IMR-90 (cell line): ENCODE data around the gene ADAMTS12. TPM values are rescaled to one million over a fixed set of nuclear protein-coding genes. Genes with fewer than 3 reads are reported as not detected.
A peak's percentile ranks its signal among the peaks of the same experiment; 100 is the strongest.

ENCODE experiments used
- ATAC-seq: fragments of 200-7000 bp; cut with Tn5 transposase; 2 replicates; pipeline ENCODE4 v1.9.1; 2020; ENCODE audit warnings: low read depth, mild to moderate bottlenecking, moderate library complexity
- BruUV-seq: library from RNA; stranded (reverse); fragments of 400-500 nt; replicated peaks from 2 replicates; lab custom pipeline; 2021; lab: Mats Ljungman, UMichigan
- CTCF ChIA-PET: fragments of 300-600 bp; formaldehyde crosslinking; extraction: SDS; loops from one replicate; lab custom pipeline; 2021; ENCODE audit warnings: antibody characterized with exemption; lab: Yijun Ruan, JAX
- POLR2A ChIA-PET: fragments of 300-600 bp; sonication (Branson Sonifier 250); formaldehyde crosslinking; loops from one replicate; lab custom pipeline; 2022; ENCODE audit warnings: antibody characterized with exemption; ENCODE audit not compliant: unreplicated experiment; lab: Charles Lee
- DNase-seq: peaks from one replicate; pipeline ENCODE4 v3.0.0; 2013
- H2AFZ ChIP-seq: replicated peaks from 2 replicates; pipeline ENCODE3; 2013; ENCODE audit warnings: low read length, mild to moderate bottlenecking; ENCODE audit not compliant: poor library complexity
- H2AK5ac ChIP-seq: 2 replicates; pipeline ENCODE4 v1.6.1; 2013; ENCODE audit warnings: low read depth, low read length, inconsistent platforms
- H2AK9ac ChIP-seq: replicated peaks from 2 replicates; pipeline ENCODE3; 2013; ENCODE audit warnings: mild to moderate bottlenecking, low read depth, low read length, moderate library complexity; ENCODE audit not compliant: poor library complexity
- H2BK120ac ChIP-seq: 2 replicates; pipeline ENCODE4 v1.6.1; 2013; ENCODE audit warnings: low read depth, low read length, inconsistent platforms
- H2BK15ac ChIP-seq: 3 replicates; pipeline ENCODE4 v1.6.1; 2013; ENCODE audit warnings: low read depth, low read length, inconsistent platforms
- H2BK20ac ChIP-seq: 2 replicates; pipeline ENCODE4 v1.6.1; 2013; ENCODE audit warnings: low read depth, mild to moderate bottlenecking, inconsistent platforms, low read length, moderate library complexity
- H2BK5ac ChIP-seq: 2 replicates; pipeline ENCODE4 v1.6.1; 2013; ENCODE audit warnings: mild to moderate bottlenecking, low read depth, low read length, inconsistent platforms; ENCODE audit not compliant: poor library complexity, severe bottlenecking
- H3K14ac ChIP-seq: replicated peaks from 2 replicates; pipeline ENCODE4 v1.6.1; 2013; ENCODE audit warnings: low read depth, low read length, inconsistent platforms
- H3K18ac ChIP-seq: 2 replicates; pipeline ENCODE4 v1.6.1; 2013; ENCODE audit warnings: low read depth, low read length, control low read depth
- H3K23ac ChIP-seq: 2 replicates; pipeline ENCODE4 v1.6.1; 2013; ENCODE audit warnings: low read depth, low read length, inconsistent platforms
- H3K27ac ChIP-seq: 2 replicates; pipeline ENCODE4 v1.5.1; 2013; ENCODE audit warnings: mild to moderate bottlenecking, control low read depth, low read length; ENCODE audit not compliant: insufficient read depth
- H3K27me3 ChIP-seq: 2 replicates; pipeline ENCODE4 v1.6.1; 2013; ENCODE audit warnings: low read length; ENCODE audit not compliant: control insufficient read depth, insufficient read depth
- H3K36me3 ChIP-seq: 2 replicates; pipeline ENCODE4 v1.6.1; 2013; ENCODE audit warnings: low read length, mixed read lengths; ENCODE audit not compliant: control insufficient read depth, insufficient read depth
- H3K4ac ChIP-seq: 2 replicates; pipeline ENCODE4 v1.6.1; 2013; ENCODE audit warnings: low read depth, low read length, inconsistent platforms
- H3K4me1 ChIP-seq: 2 replicates; pipeline ENCODE4 v1.6.1; 2013; ENCODE audit warnings: low read length, mixed read lengths; ENCODE audit not compliant: control insufficient read depth, insufficient read depth
- H3K4me2 ChIP-seq: 2 replicates; pipeline ENCODE4 v1.6.1; 2013; ENCODE audit warnings: low read depth, mild to moderate bottlenecking, control low read depth, low read length, moderate library complexity
- H3K4me3 ChIP-seq: 2 replicates; pipeline ENCODE4 v1.5.1; 2013; ENCODE audit warnings: low read depth, mild to moderate bottlenecking, control low read depth, low read length, moderate library complexity; ENCODE audit not compliant: insufficient read depth
- H3K56ac ChIP-seq: 2 replicates; pipeline ENCODE4 v1.6.1; 2013; ENCODE audit warnings: low read length, inconsistent platforms; ENCODE audit not compliant: insufficient read depth; ENCODE audit errors: extremely low read depth
- H3K79me1 ChIP-seq, 2 experiments: 2 replicates each; pipeline ENCODE4 v1.6.1; 2013; ENCODE audit warnings: low read length in 2 of 2, inconsistent platforms in 1 of 2, low read depth in 1 of 2
- H3K9ac ChIP-seq: 2 replicates; pipeline ENCODE4 v1.6.1; 2013; ENCODE audit warnings: low read depth, low read length, control low read depth
- H3K9me1 ChIP-seq: 2 replicates; pipeline ENCODE4 v1.6.1; 2013; ENCODE audit warnings: low read length, inconsistent platforms; ENCODE audit not compliant: insufficient read depth
- H3K9me3 ChIP-seq: 2 replicates; pipeline ENCODE4 v1.6.1; 2013; ENCODE audit warnings: low read length; ENCODE audit not compliant: control insufficient read depth, insufficient read depth
- H4K20me1 ChIP-seq: 2 replicates; pipeline ENCODE4 v1.6.1; 2013; ENCODE audit warnings: low read length, inconsistent platforms; ENCODE audit not compliant: insufficient read depth
- H4K5ac ChIP-seq: 2 replicates; pipeline ENCODE4 v1.6.1; 2013; ENCODE audit warnings: mild to moderate bottlenecking, low read depth, low read length, control low read depth
- H4K8ac ChIP-seq, 2 experiments: 2 replicates each; pipeline ENCODE4 v1.6.1; 2013; ENCODE audit warnings: low read depth in 2 of 2, low read length in 2 of 2, control low read depth in 1 of 2, inconsistent platforms in 1 of 2
- H4K91ac ChIP-seq: 2 replicates; pipeline ENCODE4 v1.6.1; 2013; ENCODE audit warnings: low read depth, low read length, inconsistent platforms; ENCODE audit not compliant: insufficient read depth
- BHLHE40 ChIP-seq: fragments of 150-350 bp; IDR thresholded peaks from 2 replicates; pipeline ENCODE4 v1.6.1; 2016; ENCODE audit warnings: mild to moderate bottlenecking, low read depth, low read length
- CEBPB ChIP-seq: IDR thresholded peaks from 2 replicates; pipeline ENCODE4 v1.6.1; 2012; ENCODE audit warnings: low read depth, low read length, improper control_type of control experiment
- CHD1 ChIP-seq: IDR thresholded peaks from 2 replicates; pipeline ENCODE4 v1.6.1; 2012; ENCODE audit warnings: low read depth, low read length, improper control_type of control experiment
- CTCF ChIP-seq: conservative IDR thresholded peaks from 2 replicates; pipeline ENCODE4 v1.5.1; 2012; ENCODE audit warnings: mild to moderate bottlenecking, low read depth, low read length, improper control_type of control experiment
- ELK1 ChIP-seq: fragments of 150-350 bp; IDR thresholded peaks from 2 replicates; pipeline ENCODE4 v1.6.1; 2016; ENCODE audit warnings: low read depth, mild to moderate bottlenecking, low read length, moderate library complexity, borderline replicate concordance
- FOS ChIP-seq: fragments of 150-350 bp; IDR thresholded peaks from 2 replicates; pipeline ENCODE4 v1.6.1; 2016; ENCODE audit warnings: low read depth, low read length
- MAFK ChIP-seq: IDR thresholded peaks from 2 replicates; pipeline ENCODE4 v1.6.1; 2012; ENCODE audit warnings: low read depth, low read length, improper control_type of control experiment
- MAZ ChIP-seq: IDR thresholded peaks from 2 replicates; pipeline ENCODE4 v1.6.1; 2012; ENCODE audit warnings: low read depth, mild to moderate bottlenecking, low read length, improper control_type of control experiment, moderate library complexity, borderline replicate concordance
- MXI1 ChIP-seq: IDR thresholded peaks from 2 replicates; pipeline ENCODE4 v1.6.1; 2012; ENCODE audit warnings: low read depth, mild to moderate bottlenecking, low read length, moderate library complexity, borderline replicate concordance
- NFE2L2 ChIP-seq: fragments of 150-350 bp; IDR thresholded peaks from 2 replicates; pipeline ENCODE4 v1.6.1; 2016; ENCODE audit warnings: low read depth, mild to moderate bottlenecking, low read length
- POLR2A ChIP-seq: IDR thresholded peaks from 2 replicates; pipeline ENCODE4 v1.6.1; 2012; ENCODE audit warnings: mild to moderate bottlenecking, low read depth, low read length
- RAD21 ChIP-seq: IDR thresholded peaks from 2 replicates; pipeline ENCODE4 v1.6.1; 2012; ENCODE audit warnings: low read length, improper control_type of control experiment
- RCOR1 ChIP-seq: IDR thresholded peaks from 2 replicates; pipeline ENCODE4 v1.6.1; 2012; ENCODE audit warnings: mild to moderate bottlenecking, low read length, improper control_type of control experiment; ENCODE audit not compliant: insufficient replicate concordance
- RFX5 ChIP-seq: IDR thresholded peaks from 2 replicates; pipeline ENCODE4 v1.8.0; 2012; ENCODE audit warnings: low read depth, mild to moderate bottlenecking, low read length, moderate library complexity
- SMC3 ChIP-seq: fragments of 150-350 bp; IDR thresholded peaks from 2 replicates; pipeline ENCODE4 v1.6.1; 2016; ENCODE audit warnings: low read depth, mild to moderate bottlenecking, antibody characterized with exemption, low read length, moderate library complexity
- USF2 ChIP-seq: fragments of 150-350 bp; IDR thresholded peaks from 2 replicates; pipeline ENCODE4 v1.6.1; 2017; ENCODE audit warnings: mild to moderate bottlenecking, antibody characterized with exemption, low read length, low read depth
- WGBS, 2 experiments: methylation state at CpG; one replicate each; pipeline versions ENCODE4 v1.1.5 to v1.1.7; 2013; ENCODE audit warnings: missing lambda C conversion rate in 2 of 2; ENCODE audit not compliant: insufficient read length in 1 of 2; ENCODE audit errors: extremely low coverage in 2 of 2; 5-methylcytosine and 5-hydroxymethylcytosine counted together
- dilution Hi-C: fragments of 300-500 bp; cut with HindIII; formaldehyde crosslinking; loops from one replicate; pipeline ENCODE4 v1.14.3; 2018; ENCODE audit warnings: low sequenced_read_pairs; ENCODE audit not compliant: unreplicated experiment
- in situ Hi-C: fragments of 300-500 bp; cut with MboI; formaldehyde crosslinking; loops from 3 replicates; pipeline ENCODE4 v1.14.3; 2019; ENCODE audit warnings: low sequenced_read_pairs, inconsistent platforms, mixed read lengths
- intact Hi-C: fragments of 100-400 bp; cut with micrococcal nuclease; formaldehyde crosslinking; loops from 2 replicates; pipeline ENCODE4 v1.10.0; 2022
- polyA plus RNA-seq, 3 experiments: library from polyadenylated mRNA; depleted of rRNA; stranded (reverse); fragments of >200 nt; gene quantifications; 2 replicates each; pipeline ENCODE4 v1.2.3, GENCODE V29; 2012; ENCODE audit warnings: low replicate concordance in 1 of 3
- total RNA-seq: library from RNA; depleted of rRNA; stranded (reverse); fragments of >200 nt; gene quantifications from 2 replicates; pipeline ENCODE4 v1.2.3, GENCODE V29; 2012

ADAMTS12 gene
- total and polyA plus RNA-seq, 2 of the 4 experiments (the other 2 are of a cell fraction), result 27.3 to 51.3 TPM

GRCh38 chr5:33867241-33867640 is 24.5 kb downstream of the ADAMTS12 start:
- ATAC-seq (no peak), DNase-seq (peak; percentile 36)
- Histone ChIP-seq H3K27ac (no peak overlapping the region), H3K4me3 (no peak overlapping the region), H2BK120ac (no peak overlapping the region), H3K4ac (no peak overlapping the region), H2BK5ac (no peak overlapping the region), H2AFZ (no peak overlapping the region), H4K5ac (no peak overlapping the region), H3K36me3 (0 out of 2 replicates have a peak, but pooled peaks cover 2% of the 10 kb centered on the region), H3K56ac (no peak overlapping the region), H4K20me1 (no peaks in the 10 kb centered on the region), H3K23ac (no peak overlapping the region), H2AK5ac (no peak overlapping the region), H2BK15ac (no peak overlapping the region), H3K79me1 (peaks cover 0 to 21% of the 10 kb centered on the region in 2 experiments; a peak in 2 of 4 replicates), H3K9me1 (no peaks in the 10 kb centered on the region), H3K9me3 (peaks cover 6% of the 10 kb centered on the region), H4K8ac (no peak overlapping the region), H2AK9ac (no peak overlapping the region), H3K14ac (no peak overlapping the region), H2BK20ac (no peak overlapping the region), H3K27me3 (no peaks in the 10 kb centered on the region), H3K18ac (no peak overlapping the region), H3K4me1 (no peaks in the 10 kb centered on the region), H3K4me2 (no peak overlapping the region), H4K91ac (no peak overlapping the region), H3K9ac (no peak overlapping the region)
- ChIA-PET CTCF (no interaction called here), POLR2A (no interaction called here)
- intact Hi-C loops (no loop called here), dilution Hi-C loops (no loop called here), in situ Hi-C loops (no loop called here)
- no peak for TF ChIP-seq MXI1
- no peak for TF ChIP-seq BHLHE40
- TF ChIP-seq NFE2L2, result no peak
- TF ChIP-seq USF2, result no peak
- no peak for TF ChIP-seq SMC3
- no peak for TF ChIP-seq RAD21
- no peak for TF ChIP-seq POLR2A
- TF ChIP-seq CEBPB, result no peak
- no peak for TF ChIP-seq CHD1
- no peak for TF ChIP-seq ELK1
- TF ChIP-seq MAFK, result no peak
- no peak for TF ChIP-seq MAZ
- TF ChIP-seq CTCF, result no peak
- TF ChIP-seq RCOR1, result no peak
- no peak for TF ChIP-seq RFX5
- no peak for TF ChIP-seq FOS
- no CpG with 5 or more reads among the region's 1 CpG for WGBS, 2 experiments
- BruUV-seq, result no TSS peak
